Stomach (tissue), 4 donors: ENCODE data around the gene FAM98B.

Experiments used
- CTCF ChIP-seq, 7 experiments: fragments of 450-650 bp in 4 of 7; fragments of 200-600 bp in 3 of 7; sonication (generic) in 3 of 7; IDR thresholded peaks; one replicate each; pipeline ENCODE4 v1.5.1; 2016 to 2019; ENCODE audit warnings: antibody characterized with exemption in 7 of 7, control low read depth in 2 of 7, mild to moderate bottlenecking in 1 of 7
- POLR2A ChIP-seq, 4 donors: fragments of 450-650 bp; IDR thresholded peaks; one replicate each; pipeline ENCODE4 v1.6.1; 2016; ENCODE audit warnings: antibody characterized with exemption in 4 of 4, control low read depth in 2 of 4, mild to moderate bottlenecking in 1 of 4, moderate library complexity in 1 of 4

- no peak for TF ChIP-seq CTCF (IDR thresholded peaks at IDR 0.05)
- TF ChIP-seq POLR2A (IDR thresholded peaks at IDR 0.05) = no peak
Measured at GRCh38 chr15:38476120-38476519, 22.2 kb downstream of the FAM98B start.
